ENCODE results near the gene CSF1.
A peak's percentile ranks its signal among the peaks of the same experiment; 100 is the strongest.
"Not testable (repeated sequence)": the region's sequence is repeated elsewhere in the genome, so short reads cannot be mapped to it uniquely, and the experiment has no call there.

The CSF1 gene

DNA sequence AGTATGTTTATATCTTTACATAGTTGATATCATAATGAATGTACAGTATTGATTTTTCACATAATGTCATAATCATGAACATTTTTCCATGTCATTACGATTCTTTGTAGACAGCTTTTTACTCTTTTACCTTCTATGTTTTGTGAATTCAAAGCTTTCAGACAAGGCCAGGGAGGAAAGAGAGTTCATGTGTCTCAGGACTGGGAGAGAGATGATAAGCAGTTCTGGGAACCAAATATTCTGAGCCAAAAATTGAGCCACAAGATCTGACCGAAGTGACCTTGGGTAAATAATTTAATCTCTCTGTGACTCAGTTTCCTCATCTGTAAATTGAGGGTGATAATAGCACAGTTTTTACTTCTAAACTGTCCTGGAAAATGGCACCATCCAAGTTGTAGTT is 31.8 kb downstream of the CSF1 start:
- DNase-seq = no peak

DNA sequence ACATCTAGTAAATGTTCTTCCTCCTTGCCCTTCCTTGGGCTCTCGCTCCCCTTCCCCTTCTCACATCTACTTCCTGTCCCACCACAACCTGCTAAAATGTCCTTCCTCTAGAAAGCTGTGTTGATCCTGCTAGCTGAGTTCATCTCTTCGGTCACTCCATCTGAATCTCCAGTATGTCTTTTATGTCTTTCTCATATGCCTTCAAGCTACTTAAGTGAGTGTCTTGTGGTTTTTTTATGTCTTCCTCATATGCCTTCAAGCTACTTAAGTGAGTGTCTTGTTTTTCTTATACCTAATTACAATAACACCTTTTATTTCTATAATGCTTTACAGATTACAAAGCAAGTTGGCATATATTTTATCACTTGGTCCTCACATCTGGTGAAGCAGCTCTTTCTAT is 33.9 kb downstream of the CSF1 start:
- no peak for DNase-seq

DNA sequence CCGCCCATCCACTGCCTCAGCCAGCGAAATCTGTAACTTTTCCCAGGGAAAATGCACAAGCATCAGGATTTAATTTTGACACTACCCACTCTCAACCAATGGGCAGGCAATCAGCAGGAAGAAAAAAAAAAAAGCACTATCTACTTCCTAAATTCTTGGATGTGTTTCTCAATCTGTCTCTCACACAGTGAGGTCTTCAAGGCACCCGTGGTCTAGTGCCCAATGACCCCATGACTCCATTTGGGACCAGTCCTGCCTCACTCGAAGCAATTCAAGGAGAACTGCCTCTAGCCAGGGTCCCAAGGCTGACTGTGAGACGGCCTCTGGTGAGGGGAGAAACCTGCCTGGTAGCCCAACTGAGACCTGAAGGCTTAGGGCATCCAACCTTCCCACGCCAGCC is 35.9 kb downstream of the CSF1 start:
- no peak for DNase-seq

DNA sequence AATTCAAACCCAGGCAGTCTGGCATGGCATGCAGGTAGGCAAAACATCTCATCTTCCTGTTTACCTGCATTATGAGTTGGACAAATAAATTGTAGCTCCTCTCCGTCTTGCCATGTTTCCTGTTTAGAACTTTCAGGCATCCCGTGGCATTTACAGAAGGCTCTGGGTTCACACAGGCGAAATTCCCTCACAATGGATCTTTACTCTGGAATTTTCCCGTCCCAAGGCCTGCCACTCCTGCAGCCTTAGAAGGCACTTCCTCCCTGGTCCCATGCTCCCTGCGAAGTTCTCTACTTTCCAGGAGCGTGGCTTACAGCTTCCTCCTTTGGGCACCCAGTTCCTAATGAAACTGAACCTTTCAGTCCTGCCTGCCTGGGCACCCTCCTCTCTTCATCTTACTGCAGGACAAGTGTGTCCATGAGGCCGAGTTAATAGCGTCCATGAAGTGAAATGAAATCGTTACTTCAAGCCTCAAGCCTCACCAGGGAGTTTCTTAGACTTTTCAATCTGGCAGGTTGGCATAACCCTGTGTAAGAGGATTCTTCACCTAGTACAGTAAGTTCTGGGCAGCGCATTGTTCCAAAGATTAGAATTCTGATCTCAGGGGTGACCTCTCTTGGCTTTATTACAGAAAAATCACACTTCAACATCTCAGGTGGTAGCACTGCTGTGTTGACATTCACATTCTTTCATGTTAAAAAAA is 37.1 kb downstream of the CSF1 start:
- no peak for DNase-seq

DNA sequence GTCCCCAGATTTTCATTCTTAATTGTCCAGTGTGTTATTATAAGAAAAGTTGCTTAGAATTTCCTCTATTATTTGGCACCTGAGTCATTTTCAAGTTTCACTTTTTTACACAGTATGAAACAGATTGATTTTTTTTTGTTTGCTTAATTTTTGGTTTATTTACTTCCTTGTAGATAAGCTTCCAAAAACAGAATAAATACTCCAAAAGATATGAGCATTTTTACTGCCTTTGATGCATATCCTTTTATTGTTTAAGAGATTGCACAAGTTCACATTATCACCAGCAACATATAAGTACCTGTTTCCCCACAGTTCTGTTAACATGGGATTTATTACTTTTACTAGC is 37.6 kb downstream of the CSF1 start:
- no peak for DNase-seq

DNA sequence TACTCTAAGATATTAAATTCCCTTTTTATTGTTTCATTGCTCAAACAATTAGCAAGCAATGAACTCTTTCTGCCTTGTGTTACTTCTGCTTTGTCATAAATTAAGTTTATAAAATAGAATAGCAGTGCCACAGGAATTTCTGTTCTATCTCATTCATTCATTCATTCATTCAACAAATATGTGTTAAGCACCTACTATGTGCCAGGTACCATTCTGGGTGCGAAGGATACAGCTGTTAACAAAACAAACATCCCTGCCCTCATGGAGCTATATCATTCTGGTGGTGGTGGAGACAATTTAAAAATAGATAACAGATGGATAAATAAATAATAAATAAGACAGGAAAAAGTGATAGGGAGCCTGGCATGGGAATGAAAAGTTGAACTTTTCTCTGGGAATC is 39.4 kb downstream of the CSF1 start:
- DNase-seq = no peak

DNA sequence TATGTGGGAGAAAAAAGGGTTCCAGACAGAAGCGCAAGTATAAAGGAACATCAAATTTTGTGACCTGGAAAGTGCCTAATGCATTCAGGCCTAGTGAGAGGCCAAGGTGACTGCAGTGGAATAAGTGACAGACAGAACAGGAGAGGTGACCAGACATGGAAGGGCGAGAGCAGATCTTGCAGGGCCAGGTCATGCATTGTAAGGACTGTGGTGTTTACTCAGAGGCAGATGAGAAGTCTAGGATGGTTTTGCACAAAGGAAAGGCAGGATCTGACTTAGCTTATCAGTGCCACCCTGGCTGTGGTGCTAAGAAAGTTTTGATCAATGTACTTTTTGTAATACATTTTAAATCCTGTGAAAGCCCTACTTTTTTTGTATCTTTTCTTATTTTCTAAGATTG is 39.9 kb downstream of the CSF1 start:
- DNase-seq = no peak

DNA sequence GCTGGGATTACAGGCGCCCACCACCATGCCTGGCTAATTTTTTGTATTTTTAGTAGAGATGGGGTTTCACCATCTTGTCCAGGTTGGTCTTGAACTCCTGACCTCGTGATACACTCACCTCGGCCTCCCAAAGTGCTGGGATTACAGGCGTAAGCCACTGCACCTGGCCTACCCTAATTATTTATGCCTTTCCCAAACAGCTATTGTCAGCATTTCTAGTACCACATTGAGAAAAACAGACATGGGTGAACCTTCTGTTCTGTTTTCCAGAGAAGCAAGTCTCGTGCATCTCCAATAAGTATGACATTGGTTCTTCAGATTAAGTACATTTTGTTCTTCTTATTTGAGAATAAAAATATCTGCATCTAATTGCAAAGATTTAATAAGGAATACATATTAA is 40.9 kb downstream of the CSF1 start:
- DNase-seq = not testable (repeated sequence)

DNA sequence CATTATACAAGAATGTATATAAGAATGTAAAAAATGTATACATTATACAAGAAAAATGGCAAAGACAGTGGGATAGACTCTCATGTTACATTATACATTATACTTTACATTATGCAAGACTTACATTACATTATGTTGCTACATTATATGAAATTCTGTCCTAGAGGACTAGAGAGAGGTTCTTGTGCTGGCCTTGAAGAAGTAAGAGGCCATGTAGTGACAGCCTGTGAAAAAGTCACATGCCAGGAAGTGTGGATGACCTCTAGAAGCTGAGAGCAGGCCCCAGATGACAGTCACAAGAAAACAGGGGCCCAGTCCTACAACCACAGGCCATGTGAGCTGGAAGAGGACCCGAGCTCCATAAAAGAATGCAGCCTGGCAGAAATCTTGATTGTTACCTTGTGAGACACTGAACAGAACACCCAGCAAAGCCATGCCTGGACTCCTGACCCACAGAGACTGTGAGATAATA is 43.4 kb downstream of the CSF1 start:
- DNase-seq = no peak

DNA sequence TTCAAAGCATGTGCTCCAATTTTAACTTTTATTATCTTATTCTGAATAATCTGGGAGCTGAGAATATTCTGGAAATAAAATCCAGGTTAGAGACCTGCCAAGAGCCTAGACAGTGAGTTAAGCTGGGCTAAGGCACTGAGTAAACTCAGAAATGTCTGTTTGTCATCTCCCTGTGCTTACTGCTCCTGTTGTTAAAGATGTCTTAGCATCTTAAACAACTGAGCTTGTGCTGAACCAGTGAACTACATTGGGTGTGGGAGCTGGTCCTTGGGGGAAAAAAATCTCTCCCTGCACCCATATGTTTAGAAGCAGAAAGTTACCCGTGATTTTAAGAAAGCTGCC is 49.0 kb downstream of the CSF1 start:
- DNase-seq = no peak

DNA sequence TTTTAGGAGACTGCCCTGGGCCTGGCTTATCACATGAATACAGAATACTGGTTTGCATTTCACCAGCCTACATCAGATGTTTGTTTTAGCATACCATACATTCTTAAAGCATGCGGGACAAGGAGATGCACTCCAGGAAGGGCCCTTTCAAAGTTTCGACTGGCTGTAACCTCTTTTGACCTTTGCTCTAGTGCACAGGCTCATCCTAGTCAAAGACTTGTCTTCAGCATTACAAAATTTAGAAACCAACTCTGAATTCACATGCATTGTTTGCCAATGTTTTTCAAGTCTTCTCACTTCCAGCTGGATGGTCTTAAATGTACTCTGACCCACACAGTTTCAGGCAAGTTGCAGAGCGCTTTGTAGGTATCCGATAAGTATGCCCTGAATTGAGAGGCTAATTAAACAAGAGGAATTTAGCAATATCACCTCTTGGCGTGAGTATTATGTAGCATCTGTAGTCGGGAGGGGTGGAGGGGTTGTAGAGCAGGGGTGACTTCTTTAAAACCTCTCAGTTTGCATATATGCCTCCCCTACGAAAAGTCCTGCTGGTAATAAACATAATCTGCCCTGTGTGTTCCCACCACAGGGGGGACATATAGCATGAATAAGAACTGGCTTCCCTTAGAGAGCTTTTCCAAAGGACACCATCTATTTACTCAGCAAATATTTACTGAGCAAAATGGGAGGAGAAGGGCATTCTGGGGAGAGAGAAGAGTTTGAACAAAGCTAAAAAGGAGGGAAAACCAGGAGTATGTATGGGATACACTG is 49.5 kb downstream of the CSF1 start:
- no peak for DNase-seq

DNA sequence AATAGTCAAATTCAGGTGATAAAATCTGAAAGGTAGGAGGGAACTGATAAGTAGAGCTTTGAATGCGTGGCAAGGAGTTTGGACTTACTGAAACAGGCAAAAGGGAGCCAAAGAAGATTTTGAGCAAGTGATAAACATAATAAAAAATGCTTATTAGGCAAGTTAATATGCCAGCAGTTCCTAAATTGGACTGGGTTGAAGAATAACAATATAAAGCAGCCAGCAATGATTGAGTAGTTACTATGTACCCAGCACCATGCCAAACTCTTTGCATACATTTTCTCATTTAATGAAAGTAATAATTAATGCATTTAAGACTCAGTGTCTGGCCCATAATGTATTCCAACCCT is 50.1 kb downstream of the CSF1 start:
- DNase-seq = no peak

DNA sequence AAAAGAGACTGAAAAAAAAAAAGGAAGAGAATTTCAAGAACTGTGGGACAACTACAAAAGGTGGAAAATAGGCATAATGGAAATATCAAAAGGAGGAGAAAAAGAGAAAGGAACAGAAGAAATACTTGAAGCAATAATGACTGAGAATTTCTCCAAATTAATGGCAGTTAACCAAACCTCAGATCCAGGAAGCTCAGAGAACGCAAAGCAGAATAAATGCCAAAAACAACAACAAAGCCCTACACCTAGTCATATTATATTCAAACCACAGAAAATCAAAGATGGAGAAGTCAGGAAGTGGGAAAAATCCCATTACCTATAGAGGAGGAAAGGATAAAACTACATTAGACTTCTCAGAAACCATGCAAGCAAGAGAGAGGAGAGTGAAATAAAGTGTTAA is 53.2 kb downstream of the CSF1 start:
- no peak for DNase-seq

DNA sequence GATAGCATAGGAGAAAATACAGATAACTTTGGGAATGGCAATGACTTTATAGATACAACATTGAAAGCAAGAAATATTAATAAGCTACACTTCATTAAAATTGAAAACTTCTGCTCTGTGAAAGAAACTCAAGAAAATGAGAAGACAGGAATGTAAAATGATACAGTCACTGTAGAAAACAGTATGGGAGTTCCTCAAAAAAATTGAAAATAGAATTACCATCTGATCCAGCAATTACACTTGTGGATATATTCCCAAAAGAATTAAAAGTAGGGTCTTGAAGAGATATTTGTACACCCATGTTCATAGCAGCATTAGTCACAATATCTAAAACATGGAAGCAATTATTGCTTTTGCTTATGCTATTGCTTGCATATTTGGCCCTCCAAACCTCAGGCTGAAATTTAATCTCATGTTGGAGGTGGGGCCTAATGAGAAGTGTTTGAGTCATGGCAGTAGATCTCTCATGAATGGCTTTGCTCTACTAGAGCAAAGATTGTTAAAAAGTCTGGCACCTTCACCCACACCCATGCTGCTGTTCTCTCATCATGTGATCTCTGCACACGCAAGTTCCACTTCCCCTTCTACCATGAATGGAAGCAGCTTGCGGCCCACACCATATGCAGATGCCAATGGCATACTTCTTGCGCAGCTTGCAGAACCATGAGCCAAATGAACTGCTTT is 58.6 kb downstream of the CSF1 start:
- no peak for DNase-seq

DNA sequence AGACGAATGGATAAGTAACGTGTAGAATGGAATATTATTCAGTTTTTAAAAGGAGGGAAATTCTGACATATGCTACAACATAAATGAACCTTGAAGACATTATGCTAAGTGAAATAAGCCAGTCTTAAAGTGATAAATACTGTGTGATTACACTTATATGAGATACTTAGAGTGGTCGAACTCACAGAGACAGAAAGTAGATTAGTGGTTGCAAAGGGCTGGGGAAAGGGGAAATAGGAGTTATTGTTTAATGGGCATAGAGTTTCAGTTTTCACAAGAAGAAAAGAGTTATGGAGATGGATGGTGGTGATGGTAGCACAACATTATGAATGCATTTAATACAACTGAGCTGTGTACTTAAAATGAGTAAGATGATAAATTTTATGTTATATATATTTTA is 59.3 kb downstream of the CSF1 start:
- DNase-seq = no peak

DNA sequence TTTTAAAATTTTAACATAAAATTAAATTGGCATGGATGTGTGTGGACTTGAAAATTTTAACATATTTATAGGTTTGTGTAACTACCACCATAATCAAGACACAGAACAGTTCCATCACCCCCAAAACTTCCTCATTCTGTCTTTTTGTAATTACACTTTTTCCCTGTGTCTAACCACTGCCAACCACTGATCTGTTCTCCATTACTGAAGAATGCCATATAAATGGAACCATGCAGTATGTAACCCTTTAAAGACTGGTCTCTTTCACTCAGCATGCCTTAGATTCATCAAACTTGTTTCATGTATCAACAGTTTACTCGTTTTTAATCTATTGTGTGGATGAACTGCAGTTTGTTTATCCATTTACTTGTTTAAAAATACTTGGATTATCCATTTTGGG is 60.9 kb downstream of the CSF1 start:
- no peak for DNase-seq

DNA sequence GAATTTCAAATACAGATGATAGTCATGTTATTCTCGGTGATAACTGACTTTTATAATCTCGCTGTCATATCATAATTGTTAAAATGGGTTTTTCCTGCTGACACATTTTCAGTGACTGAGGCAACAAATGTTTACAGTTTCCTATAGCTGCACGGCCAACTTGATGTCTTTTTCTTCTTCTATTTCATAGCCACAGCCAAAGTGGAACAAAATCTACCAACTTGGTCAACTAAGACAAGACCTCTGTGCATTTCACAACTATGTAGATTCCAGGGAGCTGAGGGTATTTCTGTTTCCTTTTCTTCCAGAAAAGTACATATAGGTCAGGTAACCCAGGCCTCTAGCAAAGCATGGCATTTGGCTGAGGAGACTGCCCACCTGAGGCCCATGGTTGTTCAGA is 63.5 kb downstream of the CSF1 start:
- DNase-seq = no peak

DNA sequence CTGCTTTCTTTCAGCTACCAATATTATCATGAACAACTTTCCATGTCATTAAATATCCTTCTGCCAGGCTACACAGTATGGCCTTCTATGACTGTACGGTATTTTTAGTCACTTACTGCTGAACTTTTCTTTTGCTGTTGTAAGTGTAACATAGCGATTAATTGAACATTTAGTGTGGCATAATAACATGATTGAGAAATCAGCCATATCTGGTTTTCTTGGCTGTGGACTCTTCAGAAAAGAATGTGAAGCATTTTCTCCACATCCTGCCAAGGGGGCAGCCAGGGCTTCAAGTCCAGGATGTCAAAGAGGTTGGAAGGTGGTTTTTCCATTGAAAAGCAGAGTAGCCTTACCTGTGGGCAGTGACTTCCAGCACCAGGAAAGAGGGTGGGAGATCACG is 65.1 kb downstream of the CSF1 start:
- peak; percentile 56 for DNase-seq

DNA sequence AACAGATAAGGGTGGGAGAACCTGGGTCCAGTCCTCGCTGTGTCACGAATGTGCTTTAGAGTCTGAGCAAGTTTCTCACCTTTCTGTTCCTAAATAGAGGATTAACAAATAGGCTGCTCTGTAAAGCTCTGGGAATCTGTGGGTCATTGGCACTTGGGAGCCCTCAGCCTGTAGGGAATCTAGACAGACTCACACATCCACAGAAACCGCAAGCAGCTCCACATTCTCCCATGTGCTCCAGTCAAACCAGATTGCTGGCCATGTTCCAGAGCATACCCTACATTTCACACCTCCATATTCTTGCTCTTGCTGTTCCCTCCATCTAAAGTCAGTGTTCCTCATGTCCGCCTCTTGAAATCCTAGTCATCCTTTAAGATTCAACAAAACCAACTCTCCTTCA is 66.1 kb downstream of the CSF1 start:
- no peak for DNase-seq

DNA sequence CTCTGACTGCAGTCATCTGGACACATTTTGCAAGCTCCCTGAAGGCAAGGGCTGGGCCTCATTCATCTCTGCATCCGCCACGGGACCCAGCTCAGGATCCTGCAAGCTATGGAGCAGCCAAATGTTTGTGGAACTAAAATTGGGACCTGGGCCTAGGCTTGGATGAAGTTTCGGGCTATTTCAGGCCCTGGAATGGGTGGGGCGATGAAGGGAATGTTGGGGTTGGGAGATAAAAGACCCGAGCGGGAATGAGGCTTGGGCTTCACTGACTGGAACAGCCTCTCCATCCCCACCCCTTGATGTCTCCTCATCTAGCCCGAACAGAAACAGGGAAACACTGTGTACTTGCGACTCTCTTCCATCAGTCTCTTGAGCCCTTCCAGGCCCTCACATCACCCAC is 66.6 kb downstream of the CSF1 start:
- no peak for DNase-seq

DNA sequence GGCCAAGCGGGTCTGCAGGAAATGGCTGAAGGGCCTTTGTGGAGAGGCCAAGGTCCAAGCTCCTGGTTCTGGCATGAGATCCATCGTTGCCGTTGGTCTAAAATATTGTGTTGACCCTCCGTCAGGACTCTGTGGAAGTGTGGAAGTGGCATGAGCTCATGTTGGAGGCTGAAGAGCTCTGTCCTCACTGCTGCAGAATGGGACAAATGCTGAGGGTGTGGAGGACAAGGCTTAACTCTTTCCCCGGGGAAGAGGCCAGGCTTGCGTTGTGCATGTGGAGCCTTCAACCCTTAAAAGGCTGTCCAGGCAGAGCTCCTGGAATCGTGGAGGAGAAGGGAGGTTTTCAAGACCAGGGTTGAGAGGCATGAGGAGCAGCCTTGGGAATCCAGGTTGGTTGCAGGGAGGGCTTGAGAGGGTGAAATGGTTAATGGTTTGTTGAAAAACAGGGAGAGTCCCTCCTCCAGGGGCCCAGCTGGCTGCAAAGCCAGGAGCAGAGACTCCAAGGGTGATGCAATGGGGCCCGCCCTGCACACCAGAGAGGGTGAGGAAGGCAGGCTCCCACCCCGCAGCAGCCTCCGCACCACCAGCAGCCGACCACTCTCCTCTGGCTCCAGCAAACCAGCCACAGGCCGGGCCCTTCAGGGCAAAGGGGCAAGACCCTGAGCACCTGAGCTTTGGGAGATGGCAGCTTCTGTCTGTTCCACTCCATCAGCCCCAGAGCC is 67.2 kb downstream of the CSF1 start:
- no peak for DNase-seq

DNA sequence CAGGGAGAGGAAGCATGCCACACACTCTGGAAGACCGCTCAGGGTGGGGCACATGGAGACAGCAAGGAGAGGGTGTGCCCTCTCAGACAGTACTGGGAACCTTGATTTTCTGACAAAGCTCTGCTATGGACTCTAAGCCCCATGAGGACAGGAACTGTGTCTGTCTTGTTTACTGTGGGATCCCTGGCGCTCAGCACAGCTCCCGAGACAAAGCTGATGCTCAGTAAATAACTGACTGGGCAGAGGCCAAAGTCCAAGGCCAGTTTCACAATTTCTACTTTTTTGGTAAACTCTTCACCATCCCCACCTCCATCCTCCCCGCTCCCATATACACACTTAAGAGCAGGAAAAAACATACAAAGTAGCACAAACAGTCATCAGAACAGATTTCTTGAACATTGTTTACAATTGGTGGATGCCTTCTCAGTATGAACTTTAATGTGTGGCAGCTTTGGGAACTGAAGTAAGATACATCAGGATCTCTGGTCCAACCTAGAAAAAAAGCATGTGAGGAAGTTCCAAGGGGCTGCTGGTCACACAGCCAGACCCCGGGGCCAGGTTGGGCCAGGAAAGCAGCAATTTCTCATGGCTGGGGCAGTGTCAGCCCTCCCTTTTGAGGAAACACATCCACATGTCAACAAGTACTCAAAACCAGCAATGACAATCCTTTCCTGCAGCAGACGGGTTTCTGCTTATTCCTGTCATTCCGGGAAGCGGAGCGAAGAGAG is 68.3 kb downstream of the CSF1 start:
- DNase-seq = no peak

DNA sequence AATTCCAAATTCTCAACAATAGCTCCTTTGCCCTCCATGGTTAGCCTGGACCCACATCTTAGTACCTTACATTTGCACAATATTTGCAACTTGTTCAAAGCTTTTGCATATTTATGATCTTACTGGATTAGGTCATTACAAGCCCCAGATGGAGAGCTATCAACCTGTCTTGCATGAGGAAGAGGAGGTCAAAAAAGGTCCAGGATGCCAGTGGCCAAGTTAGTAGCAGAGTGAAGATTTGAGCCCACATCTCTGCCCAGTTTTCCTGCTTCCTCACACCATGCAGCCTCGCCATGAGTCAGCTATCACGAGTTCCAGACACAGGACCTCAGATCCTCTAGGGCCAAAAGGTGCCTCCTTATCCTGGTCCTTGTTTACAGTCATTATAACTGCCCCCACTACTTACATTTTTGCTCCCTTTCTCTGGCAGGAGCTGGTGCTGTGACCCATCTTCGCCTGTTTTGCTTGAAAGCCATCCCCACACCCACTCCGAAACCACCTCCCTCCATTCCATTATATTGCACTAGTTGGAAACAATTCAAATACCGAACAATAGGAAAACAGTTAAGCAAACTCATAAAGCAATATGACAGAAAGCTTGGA is 68.9 kb downstream of the CSF1 start:
- no peak for DNase-seq

Measured in 8988T (cell line).